BLaER1 treated with 17β-estradiol and CSF1 and Interleukin-3, amounts not matched to agents 10 nM and 100 nM (cell line): Measurements from ENCODE around the gene VNN1.
"Not testable (repeated sequence)": the region's sequence is repeated elsewhere in the genome, so short reads cannot be mapped to it uniquely, and the experiment has no call there.

Source experiments
- H3K27ac ChIP-seq, 11 experiments: shearing (Covaris generic); formaldehyde crosslinking; 2 replicates each; pipeline ENCODE4 v1.8.1; 2022
- H3K27me3 ChIP-seq, 11 experiments: shearing (Covaris generic); formaldehyde crosslinking; 2 replicates each; pipeline ENCODE4 v1.8.1; 2022
- H3K36me3 ChIP-seq, 11 experiments: shearing (Covaris generic); formaldehyde crosslinking; 2 replicates each; pipeline ENCODE4 v1.8.1; 2022
- H3K4me1 ChIP-seq, 10 experiments: shearing (Covaris generic); formaldehyde crosslinking; 2 replicates each; pipeline ENCODE4 v1.8.1; 2022
- H3K4me2 ChIP-seq, 11 experiments: shearing (Covaris generic); formaldehyde crosslinking; 2 replicates each; pipeline ENCODE4 v1.8.1; 2022
- H3K4me3 ChIP-seq, 10 experiments: shearing (Covaris generic); formaldehyde crosslinking; 2 replicates each; pipeline ENCODE4 v1.8.1; 2022
- H3K9ac ChIP-seq, 11 experiments: shearing (Covaris generic); formaldehyde crosslinking; 2 replicates each; pipeline ENCODE4 v1.8.1; 2022
- H3K9me3 ChIP-seq, 11 experiments: shearing (Covaris generic); formaldehyde crosslinking; replicated peaks in 1 of 11; 2 replicates each; pipeline ENCODE4 v1.8.1; 2022
- H4K20me1 ChIP-seq, 11 experiments: shearing (Covaris generic); formaldehyde crosslinking; 2 replicates each; pipeline ENCODE4 v1.8.1; 2022
- Cebpa-rat ChIP-seq, 11 experiments: shearing (Covaris generic); IDR thresholded peaks; 2 replicates each; pipeline ENCODE4 v1.8.1; 2022

The VNN1 gene

DNA sequence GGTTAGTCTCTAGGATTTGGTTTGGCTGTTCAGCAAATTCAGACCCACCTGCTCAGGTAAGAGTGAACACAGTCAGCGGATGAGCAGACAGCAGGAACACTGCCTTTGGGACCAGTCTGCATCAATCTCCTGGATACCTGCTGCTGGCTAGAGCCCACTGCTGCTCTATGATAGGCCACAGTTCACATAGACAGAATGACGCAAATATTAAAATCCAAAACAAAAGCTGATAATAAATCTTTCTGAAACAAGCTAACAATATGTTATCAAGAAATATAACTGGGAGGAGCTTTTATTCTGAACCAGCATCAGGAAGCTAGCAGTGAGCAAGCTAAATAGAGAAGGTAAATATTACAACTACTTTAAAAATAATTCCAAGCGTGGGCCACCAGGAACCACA, 54.8 kb downstream of the VNN1 start, which contains the start of gene TAAR1:
TAAR1 (minus strand) TSS at position 101 of the 400 bp plus-strand sequence. CDS start 13,179 bp downstream, outside the sequence.
- Histone ChIP-seq H3K27ac (no peak within 1 kb of the TSS), H4K20me1 (no peaks in the 10 kb centered on the region), H3K27me3 (no peaks in the 10 kb centered on the region), H3K36me3 (no peaks in the 10 kb centered on the region), H3K4me3 (no peak within 1 kb of the TSS), H3K9ac (no peak within 1 kb of the TSS), H3K4me2 (no peak within 1 kb of the TSS), H3K4me1 (peaks cover 0 to 4% (median 0%) of the 10 kb centered on the region in 10 experiments; a peak in 1 of 20 replicates), H3K9me3 (no peaks in the 10 kb centered on the region)
- TF ChIP-seq Cebpa-rat (IDR thresholded peaks at IDR 0.05), result no peak

DNA sequence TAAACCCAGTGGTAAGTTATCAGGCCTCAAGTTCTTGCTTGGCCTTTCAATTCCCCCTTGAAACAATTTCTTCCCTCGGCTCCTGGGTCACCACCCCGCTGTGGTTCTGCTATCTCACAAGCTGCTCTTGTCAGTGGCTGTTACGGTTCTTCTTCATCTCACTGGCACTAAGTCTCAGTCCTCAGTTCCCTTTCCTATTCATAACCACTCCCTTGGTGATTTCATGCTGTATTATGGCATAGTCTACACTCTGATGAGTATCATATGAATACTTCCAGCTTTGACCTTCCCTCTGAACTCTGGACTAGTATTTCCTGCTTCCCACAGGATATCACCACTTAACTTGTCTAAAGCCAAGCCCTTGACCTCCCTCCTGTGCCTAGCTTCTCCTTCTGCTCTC, 62.8 kb downstream of the VNN1 start:
- Histone ChIP-seq H3K36me3 (no peaks in the 10 kb centered on the region), H3K4me3 (no peak overlapping the region)
- TF ChIP-seq Cebpa-rat (IDR thresholded peaks at IDR 0.05), result no peak

DNA sequence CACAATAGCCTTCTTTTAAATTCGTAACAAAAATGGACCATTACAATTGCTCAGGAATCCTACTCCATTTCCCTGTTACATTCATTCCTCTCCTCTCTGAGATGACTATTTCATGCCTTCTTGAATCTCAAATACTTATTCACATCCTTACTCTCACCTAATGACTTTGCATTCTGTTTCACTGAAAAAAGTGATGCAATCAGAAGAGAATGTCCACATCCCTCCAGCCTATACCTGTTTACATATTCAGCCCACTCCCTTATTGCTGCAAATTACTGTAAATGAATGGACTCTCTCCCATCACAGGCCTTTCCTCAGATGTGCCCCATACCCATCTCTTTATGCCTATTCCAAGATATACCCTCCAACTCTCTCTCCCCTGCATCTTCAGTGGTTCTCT, 63.4 kb downstream of the VNN1 start:
- Histone ChIP-seq H4K20me1 (no peaks in the 10 kb centered on the region), H3K4me3 (no peak overlapping the region), H3K36me3 (no peaks in the 10 kb centered on the region), H3K9me3 (peaks cover 0 to 17% (median 0%) of the 10 kb centered on the region in 11 experiments; a peak in 9 of 22 replicates), H3K9ac (no peak overlapping the region), H3K27me3 (no peaks in the 10 kb centered on the region), H3K4me2 (no peak overlapping the region), H3K27ac (no peak overlapping the region), H3K4me1 (peaks cover 0 to 18% (median 0%) of the 10 kb centered on the region in 10 experiments; a peak in 3 of 20 replicates)
- no peak for TF ChIP-seq Cebpa-rat (IDR thresholded peaks at IDR 0.05)

More for the DNA sequence above, 62.8 kb downstream of the VNN1 start:
- Histone ChIP-seq H3K27me3 (no peaks in the 10 kb centered on the region), H4K20me1 (no peaks in the 10 kb centered on the region), H3K4me2 (no peak overlapping the region), H3K27ac (no peak overlapping the region), H3K9me3 (peaks cover 0 to 17% (median 0%) of the 10 kb centered on the region in 11 experiments; a peak in 9 of 22 replicates), H3K9ac (no peak overlapping the region), H3K4me1 (peaks cover 0 to 18% (median 0%) of the 10 kb centered on the region in 10 experiments; a peak in 3 of 20 replicates)

DNA sequence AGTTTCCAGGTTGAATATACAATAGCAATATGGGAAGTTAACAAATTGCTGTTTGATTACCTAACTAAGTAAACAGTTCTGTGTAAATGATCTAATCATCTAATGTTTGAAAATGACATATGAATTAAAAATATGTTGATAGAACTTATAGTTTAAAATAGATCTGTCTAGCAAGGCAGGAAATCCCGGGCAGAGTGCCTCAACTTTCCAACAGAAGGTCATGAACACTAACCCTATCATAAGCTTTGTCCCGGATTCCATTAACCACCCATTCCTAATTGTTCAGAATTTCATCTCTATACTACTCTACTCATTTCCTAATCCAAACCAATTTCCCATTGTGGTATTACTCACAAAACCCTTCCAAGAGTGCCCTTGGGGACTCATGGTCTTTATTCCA, 65.0 kb downstream of the VNN1 start:
- Histone ChIP-seq H3K4me2 (no peak overlapping the region), H3K4me1 (peaks cover 0 to 20% (median 0%) of the 10 kb centered on the region in 10 experiments; a peak in 5 of 20 replicates), H3K27ac (no peak overlapping the region), H3K36me3 (no peaks in the 10 kb centered on the region), H3K4me3 (no peak overlapping the region), H3K9ac (no peak overlapping the region), H3K27me3 (no peaks in the 10 kb centered on the region), H4K20me1 (no peaks in the 10 kb centered on the region), H3K9me3 (peaks cover 0 to 17% (median 0%) of the 10 kb centered on the region in 11 experiments; a peak in 9 of 22 replicates)
- TF ChIP-seq Cebpa-rat (IDR thresholded peaks at IDR 0.05), result no peak

DNA sequence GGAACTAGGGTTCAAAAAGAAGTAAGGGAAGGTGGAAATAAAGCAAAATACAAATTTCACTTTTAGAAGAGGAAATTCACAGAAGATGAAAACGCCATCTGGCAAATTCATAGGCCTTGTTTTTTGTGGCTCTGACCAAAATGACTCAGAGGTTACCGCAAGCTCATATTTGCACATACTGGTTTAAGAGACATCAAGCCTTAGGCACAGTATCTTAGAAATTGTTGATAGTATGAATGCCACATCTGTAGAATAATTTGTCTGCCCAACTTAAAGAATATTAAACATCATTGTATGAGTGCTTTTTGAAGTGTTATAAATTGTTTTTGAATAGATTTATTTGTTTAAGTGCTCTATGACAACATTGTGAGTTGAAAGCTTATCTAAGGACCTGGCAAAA, 65.5 kb downstream of the VNN1 start:
- Histone ChIP-seq H3K27ac (no peak overlapping the region), H3K9ac (no peak overlapping the region), H4K20me1 (no peaks in the 10 kb centered on the region), H3K4me2 (peak overlapping the region in 1 of 11 experiments; percentile 31; a peak in 1 of 22 replicates), H3K27me3 (no peaks in the 10 kb centered on the region), H3K36me3 (no peaks in the 10 kb centered on the region), H3K4me3 (no peak overlapping the region), H3K9me3 (peaks cover 0 to 17% (median 0%) of the 10 kb centered on the region in 11 experiments; a peak in 9 of 22 replicates), H3K4me1 (peaks cover 0 to 24% (median 0%) of the 10 kb centered on the region in 10 experiments; a peak in 5 of 20 replicates)
- no peak for TF ChIP-seq Cebpa-rat (IDR thresholded peaks at IDR 0.05)

DNA sequence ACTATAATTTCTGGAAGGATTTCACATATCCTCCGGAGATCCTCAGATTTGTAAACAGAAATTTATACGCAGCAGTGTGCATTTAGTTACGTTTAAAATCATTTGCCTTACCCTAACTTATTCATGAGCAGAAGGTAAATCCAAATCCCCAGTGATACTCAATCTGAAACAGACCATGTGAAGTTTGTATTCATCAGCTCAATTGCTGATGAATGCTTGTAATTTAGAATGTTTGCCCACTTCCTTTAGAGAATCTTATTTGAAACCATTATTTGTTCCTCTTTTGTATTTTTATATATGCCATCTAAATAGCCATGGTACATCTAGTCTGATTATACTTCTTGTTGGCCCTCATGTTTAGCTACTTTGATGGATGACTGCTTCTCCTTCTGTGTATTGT, 70.3 kb downstream of the VNN1 start:
- H3K36me3 ChIP-seq, result no peaks in the 10 kb centered on the region
- H3K27me3 ChIP-seq, result no peaks in the 10 kb centered on the region
- H3K9ac ChIP-seq, result no peak overlapping the region
- H3K4me2 ChIP-seq, result peak overlapping the region in 2 of 11 experiments; percentile 4 to 16; a peak in 2 of 22 replicates
- H3K4me3 ChIP-seq, result no peak overlapping the region
- peaks cover 0 to 16% (median 0%) of the 10 kb centered on the region in 10 experiments; a peak in 5 of 20 replicates for H3K4me1 ChIP-seq
- H3K9me3 ChIP-seq, result peaks cover 0 to 4% (median 0%) of the 10 kb centered on the region in 11 experiments; a peak in 1 of 22 replicates
- H4K20me1 ChIP-seq, result no peaks in the 10 kb centered on the region
- TF ChIP-seq Cebpa-rat (IDR thresholded peaks at IDR 0.05), result no peak
- no peak overlapping the region for H3K27ac ChIP-seq

DNA sequence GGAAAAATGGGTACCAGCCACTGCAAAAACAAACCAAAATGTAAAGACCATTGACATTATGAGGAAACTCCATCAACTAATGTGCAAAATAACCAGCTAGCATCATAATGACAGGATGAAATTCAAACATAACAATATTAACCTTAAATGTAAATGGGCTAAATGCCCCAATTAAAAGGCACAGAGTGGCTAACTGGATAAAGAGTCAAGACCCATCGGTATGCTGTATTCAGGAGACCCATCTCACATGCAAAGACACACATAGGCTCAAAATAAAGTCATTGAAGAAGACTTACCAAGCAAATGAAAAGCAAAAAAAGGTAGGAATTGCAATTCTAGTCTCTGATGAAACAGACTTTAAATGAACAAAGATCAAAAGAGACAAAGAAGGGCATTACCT, 76.7 kb downstream of the VNN1 start:
- not testable (repeated sequence) for H3K4me2 ChIP-seq, H4K20me1 ChIP-seq, H3K27me3 ChIP-seq, H3K36me3 ChIP-seq, H3K27ac ChIP-seq, H3K9ac ChIP-seq, H3K4me1 ChIP-seq, H3K4me3 ChIP-seq
- peaks cover 0 to 11% (median 0%) of the 10 kb centered on the region in 11 experiments; a peak in 2 of 22 replicates for H3K9me3 ChIP-seq

DNA sequence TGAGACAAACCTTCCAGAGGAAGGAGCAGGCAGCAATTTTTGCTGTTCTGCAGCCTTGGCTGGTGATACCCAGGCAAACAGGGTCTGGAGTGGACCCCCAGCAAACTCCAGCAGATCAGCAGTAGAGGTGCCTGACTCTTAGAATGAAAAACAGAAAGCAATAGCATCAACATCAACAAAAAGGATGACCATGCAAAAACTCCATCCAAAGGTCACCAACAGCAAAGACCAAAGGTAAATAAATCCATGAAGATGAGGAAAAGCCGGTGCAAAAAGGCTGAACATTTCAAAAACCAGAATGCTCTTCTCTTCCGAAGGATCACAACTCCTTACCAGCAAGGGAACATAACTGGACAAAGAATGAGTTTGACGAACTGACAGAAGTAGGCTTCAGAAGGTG, 77.9 kb downstream of the VNN1 start:
- not testable (repeated sequence) for H3K27me3 ChIP-seq, H3K4me1 ChIP-seq, H3K4me3 ChIP-seq, H3K9ac ChIP-seq, H3K4me2 ChIP-seq, H3K27ac ChIP-seq, H3K36me3 ChIP-seq, H4K20me1 ChIP-seq
- H3K9me3 ChIP-seq, result peaks cover 0 to 11% (median 0%) of the 10 kb centered on the region in 11 experiments; a peak in 2 of 22 replicates

DNA sequence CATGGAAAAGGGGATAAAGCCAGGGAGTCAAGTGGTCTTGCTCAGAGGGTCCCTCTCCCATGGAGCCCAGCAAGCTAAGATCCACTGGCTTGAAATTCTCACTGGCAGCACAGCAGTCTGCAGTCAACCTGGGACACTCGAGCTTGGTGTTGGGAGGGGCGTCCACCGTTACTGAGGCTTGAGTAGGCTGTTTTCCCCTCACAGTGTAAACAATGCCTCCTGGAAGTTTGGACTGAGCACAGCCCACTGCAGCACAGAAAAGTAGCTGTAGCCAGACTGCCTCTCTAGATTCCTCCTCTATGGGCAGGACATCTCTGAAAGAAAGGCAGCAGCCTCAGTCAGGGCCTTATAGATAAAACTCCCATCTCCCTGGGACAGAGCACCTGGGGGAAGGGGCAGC, 78.6 kb downstream of the VNN1 start:
- H3K27me3 ChIP-seq, H4K20me1 ChIP-seq: not testable (repeated sequence)

DNA sequence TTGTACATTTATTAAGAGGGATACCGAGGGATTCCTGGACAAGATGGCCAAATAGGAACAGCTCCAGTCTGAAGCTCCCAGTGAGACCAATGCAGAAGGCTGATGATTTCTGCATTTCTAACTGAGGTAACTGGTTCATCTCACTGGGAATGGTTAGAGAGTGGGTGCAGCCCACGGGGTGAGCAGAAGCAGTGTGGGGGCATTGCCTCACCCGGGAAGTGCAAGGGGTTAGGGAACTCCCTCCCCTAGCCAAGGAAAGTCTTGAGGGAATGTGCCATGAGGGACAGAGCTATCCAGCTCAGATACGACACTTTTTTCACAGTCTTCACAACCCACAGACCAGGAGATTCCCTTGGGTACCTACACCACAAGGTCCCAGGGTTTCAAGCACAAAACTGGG, 79.1 kb downstream of the VNN1 start:
- H3K9ac ChIP-seq, result no peak overlapping the region
- H4K20me1 ChIP-seq, result no peaks in the 10 kb centered on the region
- H3K36me3 ChIP-seq, result no peaks in the 10 kb centered on the region
- peaks cover 0 to 11% (median 0%) of the 10 kb centered on the region in 11 experiments; a peak in 2 of 22 replicates for H3K9me3 ChIP-seq
- TF ChIP-seq Cebpa-rat (IDR thresholded peaks at IDR 0.05), result no peak
- no peak overlapping the region for H3K4me3 ChIP-seq
- no peaks in the 10 kb centered on the region for H3K27me3 ChIP-seq
- no peak overlapping the region for H3K4me2 ChIP-seq
- H3K4me1 ChIP-seq, result no peaks in the 10 kb centered on the region
- no peak overlapping the region for H3K27ac ChIP-seq

More for the DNA sequence above, 78.6 kb downstream of the VNN1 start:
- H3K4me1 ChIP-seq, H3K27ac ChIP-seq, H3K4me3 ChIP-seq, H3K9ac ChIP-seq, H3K4me2 ChIP-seq, H3K36me3 ChIP-seq: not testable (repeated sequence)
- peaks cover 0 to 11% (median 0%) of the 10 kb centered on the region in 11 experiments; a peak in 2 of 22 replicates for H3K9me3 ChIP-seq
